Stomach (tissue), 4 donors: ENCODE data around the gene SPTSSA.

Experiments used
- POLR2AphosphoS5 ChIP-seq, 3 donors: sonication (generic); formaldehyde crosslinking; IDR thresholded peaks; one replicate each; pipeline ENCODE4 v1.6.1; 2016; ENCODE audit warnings: antibody characterized with exemption in 3 of 3
- TF ChIP-seq, protein P1 (sequence below), 7 experiments: fragments of 450-650 bp in 4 of 7; fragments of 200-600 bp in 3 of 7; sonication (generic) in 3 of 7; IDR thresholded peaks; one replicate each; pipeline ENCODE4 v1.5.1; 2016 to 2019; ENCODE audit warnings: antibody characterized with exemption in 7 of 7, control low read depth in 2 of 7, mild to moderate bottlenecking in 1 of 7

DNA sequence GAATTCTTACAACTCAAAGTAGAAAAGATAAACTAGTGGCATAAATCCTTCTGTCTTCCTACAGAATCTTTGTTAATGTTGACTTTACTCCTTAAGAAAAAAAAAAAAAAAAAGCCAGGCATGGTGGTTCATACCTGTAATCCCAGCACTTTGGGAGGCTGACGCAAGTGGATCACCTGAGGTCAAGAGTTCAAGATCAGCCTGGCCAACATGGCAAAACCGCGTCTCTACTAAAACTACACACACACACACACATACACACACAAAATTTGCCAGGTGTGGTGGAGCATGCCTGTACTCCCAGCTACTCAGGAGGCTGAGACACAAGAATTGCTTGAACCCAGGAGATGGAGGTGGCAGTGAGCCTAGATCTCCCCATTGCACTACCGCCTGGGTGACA lies 17.7 kb upstream of the SPTSSA start:
- TF ChIP-seq, protein P1, sequence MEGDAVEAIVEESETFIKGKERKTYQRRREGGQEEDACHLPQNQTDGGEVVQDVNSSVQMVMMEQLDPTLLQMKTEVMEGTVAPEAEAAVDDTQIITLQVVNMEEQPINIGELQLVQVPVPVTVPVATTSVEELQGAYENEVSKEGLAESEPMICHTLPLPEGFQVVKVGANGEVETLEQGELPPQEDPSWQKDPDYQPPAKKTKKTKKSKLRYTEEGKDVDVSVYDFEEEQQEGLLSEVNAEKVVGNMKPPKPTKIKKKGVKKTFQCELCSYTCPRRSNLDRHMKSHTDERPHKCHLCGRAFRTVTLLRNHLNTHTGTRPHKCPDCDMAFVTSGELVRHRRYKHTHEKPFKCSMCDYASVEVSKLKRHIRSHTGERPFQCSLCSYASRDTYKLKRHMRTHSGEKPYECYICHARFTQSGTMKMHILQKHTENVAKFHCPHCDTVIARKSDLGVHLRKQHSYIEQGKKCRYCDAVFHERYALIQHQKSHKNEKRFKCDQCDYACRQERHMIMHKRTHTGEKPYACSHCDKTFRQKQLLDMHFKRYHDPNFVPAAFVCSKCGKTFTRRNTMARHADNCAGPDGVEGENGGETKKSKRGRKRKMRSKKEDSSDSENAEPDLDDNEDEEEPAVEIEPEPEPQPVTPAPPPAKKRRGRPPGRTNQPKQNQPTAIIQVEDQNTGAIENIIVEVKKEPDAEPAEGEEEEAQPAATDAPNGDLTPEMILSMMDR (IDR thresholded peaks at IDR 0.05) = no peak
- TF ChIP-seq POLR2AphosphoS5 (IDR thresholded peaks at IDR 0.05) = no peak
